HG03558 (cell line): ENCODE measurements around the gene ARHGEF11.

Experiments
- ATAC-seq: cut with Tn5 transposase; IDR thresholded peaks from one replicate; pipeline ENCODE4 v1.9.1; 2021; ENCODE audit warnings: moderate number of reproducible peaks; ENCODE audit not compliant: unreplicated experiment; ENCODE audit errors: extremely low read depth

Gene ARHGEF11

DNA sequence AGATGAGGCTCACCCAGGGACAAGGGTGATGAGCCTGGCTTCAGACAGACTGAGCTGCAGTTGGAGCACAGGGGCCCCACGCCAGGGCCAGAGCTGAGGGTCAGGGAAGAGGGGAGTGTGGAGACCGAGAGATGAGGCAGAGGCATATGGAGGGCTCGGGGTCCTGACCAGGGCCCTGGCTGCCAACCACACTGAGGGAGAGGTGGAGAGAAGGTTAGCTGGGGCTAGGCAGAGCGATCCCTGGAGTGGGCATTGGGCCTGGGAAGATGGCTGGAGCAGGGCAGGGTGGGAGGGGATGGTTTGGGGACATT, 144.0 kb downstream of the ARHGEF11 start:
- no peak for ATAC-seq

DNA sequence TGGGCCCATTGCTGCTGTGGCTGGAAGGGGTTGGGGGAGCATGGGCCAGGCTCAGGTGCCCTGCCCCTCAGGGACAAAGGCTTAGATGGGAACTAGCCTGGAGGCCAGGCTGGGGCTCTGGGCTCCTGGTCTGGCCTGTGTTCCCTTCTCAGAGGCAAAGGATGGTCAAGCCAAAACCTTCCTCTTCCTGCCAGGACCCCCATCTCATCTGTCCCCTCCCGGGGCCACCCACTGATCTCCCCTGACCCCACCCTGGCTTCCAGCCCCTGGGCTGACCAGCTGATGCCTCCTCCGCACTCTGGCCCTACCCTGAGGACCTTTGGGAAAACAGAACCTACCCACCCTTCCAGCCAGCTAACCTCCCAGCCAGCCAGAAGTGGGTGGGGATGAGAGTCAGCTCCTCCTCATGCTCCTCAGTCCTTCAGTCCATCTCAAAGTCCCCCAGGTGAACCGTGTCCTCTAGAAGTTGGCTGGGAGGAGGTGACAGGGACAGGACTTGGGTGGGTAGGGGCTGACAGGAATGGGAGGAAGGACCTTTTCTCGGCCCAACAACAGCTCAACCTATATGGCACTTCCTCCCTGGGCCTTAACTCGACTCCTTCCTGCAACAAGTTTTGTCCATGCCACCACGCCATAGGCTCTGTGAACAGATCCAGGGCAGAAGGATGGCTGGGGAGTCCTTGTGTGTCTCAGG, 144.5 kb downstream of the ARHGEF11 start:
- no peak for ATAC-seq

DNA sequence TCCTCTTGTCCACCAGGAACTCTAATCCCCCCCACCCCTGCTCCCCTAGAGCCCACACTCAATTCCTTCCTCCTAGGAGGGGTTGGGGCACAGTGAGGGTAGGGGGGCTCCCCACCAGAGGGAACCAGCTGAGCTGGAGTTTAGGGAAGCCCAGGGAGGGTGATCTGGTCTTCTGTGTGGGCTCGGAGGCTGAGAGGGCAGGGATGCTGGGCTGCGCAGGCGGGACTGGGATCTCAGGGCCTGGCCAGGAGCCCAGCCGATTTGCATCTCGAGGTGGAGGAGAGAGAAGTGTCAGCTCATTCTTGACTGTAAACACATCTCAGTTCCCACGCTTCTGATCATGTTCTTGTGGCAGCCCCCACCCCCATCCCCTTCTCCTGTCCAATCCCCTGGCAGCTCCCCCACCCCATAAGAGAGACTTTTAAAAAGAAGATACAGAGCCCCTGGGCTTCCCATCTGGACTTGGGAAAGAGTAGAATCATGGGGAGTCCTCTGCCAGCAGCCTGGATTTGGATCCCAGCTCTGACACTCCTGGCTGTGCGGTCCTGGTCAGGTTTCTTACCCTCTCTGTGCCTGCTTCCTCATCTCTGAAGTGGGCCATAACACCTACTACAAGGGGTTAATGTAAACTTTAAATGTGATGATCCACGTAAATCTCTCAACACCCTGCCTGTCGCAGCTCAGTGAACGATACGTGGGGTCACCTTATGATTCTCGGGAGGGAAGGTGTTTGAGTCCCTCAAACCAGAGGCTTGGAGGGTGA, 145.4 kb downstream of the ARHGEF11 start:
- ATAC-seq: no peak

DNA sequence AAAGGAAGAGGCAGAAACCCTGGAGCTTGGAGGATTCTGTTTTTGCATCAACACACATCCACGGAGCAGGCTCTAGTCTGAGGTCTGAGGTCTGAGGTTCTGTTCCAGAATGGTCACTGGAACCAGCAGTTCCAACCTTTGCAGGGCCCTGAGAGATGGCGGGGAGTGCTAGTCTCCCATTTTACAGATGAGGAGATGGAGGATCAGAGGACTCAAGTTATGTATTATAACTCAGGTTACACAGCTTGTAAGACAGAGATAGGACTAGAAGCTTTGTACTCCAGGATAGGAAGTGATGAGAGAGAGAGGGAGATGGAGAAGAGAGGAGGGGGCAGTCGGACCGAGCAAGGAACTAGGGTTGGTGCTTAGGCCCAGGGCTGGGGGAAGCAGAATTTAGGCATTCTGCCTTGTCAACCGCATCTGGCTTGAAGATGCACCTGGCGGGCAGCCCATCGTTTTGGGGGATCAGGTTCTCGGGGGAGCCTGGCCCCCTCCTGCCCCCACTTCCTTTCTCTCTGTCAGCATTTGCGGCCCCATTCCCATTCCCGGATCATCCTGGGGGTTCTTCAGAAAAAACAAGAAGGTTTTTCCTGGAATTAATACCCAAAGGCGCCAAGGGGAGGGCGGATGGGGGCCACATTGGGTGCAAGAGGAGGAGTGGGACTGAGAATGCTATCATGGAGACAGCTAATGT, 146.4 kb downstream of the ARHGEF11 start:
- no peak for ATAC-seq

DNA sequence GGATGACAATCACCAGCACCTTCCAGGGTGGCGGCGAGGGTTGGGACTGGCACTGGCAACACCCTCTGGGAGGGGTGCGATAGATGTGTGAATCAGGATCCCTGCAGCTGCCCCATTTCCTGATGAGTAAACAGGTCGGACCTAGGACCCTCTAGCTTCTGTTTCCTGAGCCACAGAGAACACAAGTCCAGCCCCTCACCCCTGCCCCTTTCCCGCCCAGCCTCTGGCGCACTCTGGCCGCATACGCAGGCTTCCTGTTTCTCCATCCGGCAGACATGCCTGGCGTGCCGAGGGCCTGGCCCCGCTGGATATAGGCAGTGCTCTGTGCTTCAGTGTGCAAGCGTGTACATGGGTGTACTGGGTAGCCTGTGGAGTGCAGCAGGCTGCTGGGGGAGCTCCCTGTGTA, 147.4 kb downstream of the ARHGEF11 start:
- ATAC-seq: no peak

DNA sequence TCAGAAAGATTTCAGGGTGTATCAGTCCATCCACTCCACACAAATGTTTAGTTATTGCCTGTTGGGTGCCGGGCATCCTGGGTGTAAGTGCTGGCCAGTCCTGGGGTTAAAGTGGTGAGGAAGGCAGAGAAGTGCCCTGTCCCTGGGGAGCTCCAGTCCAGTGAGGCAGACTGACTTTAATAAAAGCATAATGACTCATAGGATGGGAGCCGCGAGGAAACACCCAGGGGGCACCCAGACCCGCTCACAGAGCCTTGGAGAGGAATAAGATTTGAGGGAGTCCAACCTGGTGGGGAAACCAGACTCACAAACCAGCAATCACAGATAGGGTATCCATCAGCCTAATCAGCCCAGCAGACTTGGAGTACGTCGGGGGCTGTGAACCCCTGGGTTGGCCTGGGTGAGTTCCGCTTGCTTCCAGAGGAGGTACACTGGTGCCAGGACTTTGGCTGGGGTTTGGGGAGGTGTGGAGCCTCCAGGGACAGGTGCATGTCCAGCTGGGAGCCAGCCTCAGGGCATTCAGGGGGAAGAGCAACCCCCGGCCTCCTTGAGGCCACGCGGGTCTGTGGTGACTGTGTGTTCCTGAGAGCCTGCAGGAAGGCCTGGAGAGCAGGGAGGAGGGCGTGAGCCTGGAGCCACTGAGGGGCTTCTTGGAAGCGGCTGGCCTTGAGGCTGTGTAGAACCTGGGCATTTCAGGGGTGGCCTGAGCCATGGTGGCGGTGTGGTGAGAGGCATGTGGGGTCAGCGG, 148.3 kb downstream of the ARHGEF11 start:
- no peak for ATAC-seq

DNA sequence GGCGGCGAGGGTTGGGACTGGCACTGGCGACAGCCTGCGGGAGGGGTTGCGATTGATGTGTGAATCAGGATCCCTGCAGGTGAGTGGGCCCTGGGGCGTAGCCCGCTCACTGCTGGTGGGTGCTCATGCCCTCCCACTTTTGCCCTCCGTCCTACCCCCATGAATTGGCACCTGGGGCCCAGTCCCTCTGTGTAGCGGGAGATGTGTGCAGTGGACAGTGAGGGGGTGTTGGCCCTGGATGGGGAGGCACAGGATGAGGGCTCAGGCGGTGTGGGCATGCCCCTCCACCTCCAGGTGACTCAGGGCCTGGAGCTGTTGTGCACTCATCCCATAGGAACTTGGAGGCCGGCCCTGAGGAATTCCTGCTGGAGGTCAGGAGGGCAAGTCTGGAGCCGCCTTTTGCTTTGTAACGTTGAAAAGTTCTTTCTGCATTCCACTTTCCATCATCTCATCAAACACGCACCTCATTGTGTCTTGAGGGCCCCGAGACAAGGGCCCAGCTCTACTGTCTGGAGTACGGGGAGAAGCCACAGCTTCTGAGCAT, 149.0 kb downstream of the ARHGEF11 start:
- no peak for ATAC-seq

DNA sequence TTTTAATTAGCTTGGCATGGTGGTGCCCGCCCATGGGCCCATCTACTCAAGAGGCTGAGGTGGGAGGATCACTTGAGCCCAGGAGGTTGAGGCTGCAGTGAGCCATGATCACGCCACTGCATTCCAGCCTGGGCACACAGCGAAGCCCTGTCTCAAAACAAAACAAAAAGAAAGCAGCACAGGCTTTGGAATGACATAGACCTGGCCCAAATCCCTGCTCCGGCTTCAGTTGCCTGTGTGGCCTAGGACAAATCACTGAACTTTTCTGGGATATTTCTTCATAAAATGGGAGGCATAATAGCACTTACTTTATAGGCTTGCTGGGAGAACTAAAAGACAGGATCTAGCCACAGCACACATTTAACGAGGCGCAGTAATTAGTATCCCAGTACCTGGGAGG, 149.6 kb downstream of the ARHGEF11 start:
- no peak for ATAC-seq

DNA sequence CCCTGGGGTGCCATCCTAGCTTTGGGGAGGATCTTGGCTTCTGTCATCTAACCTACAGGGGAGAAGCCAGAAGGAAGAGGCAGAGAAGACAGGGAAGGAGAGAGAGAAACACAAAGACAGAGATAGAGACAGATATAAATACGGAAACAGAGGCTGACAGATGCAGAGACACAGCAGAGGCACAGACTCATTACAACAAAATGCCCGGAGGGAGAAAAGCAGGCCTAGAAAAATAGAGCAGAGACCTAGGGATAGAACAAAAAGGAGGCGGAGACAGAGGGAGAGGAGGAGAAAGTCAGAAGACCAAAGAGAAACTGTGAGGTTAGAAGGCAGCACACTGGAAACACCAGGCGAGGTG, 150.1 kb downstream of the ARHGEF11 start:
- ATAC-seq: no peak

DNA sequence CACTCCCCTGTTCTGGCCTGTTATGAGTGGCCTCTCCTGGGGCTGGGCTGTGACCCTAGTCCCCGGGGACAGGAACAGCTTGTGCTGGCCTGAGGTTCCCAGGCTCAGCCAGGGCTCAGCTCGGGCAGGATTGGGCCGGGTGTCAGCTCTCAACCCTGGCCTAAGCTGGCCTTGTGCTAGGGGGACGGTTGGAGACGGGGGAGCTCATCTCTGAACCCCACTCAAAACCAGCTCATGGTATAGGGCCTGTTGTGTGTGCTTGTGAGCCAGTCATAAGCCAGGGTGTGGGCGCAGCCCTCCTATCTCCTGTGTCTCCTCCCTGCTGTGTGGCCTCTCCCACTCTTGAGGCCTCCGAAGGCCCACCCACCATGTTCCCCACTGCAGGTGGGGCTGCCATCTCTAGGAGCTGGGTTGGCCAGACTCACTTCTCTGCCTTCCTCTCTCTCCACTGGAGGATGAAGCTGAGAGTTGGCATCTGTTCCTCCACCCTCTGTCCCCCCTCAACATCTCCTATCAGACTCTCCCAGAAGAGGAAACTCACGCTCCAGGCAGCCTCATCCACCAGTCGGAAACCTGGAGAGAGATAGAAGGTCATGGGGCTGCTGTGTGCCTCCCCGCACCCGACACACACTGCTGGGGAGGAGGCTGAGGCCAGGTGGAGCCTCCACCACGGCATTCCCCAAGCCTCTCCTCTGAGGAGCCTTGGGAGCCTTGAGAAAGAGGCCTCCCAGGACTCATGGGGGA, 150.7 kb downstream of the ARHGEF11 start:
- ATAC-seq: no peak

DNA sequence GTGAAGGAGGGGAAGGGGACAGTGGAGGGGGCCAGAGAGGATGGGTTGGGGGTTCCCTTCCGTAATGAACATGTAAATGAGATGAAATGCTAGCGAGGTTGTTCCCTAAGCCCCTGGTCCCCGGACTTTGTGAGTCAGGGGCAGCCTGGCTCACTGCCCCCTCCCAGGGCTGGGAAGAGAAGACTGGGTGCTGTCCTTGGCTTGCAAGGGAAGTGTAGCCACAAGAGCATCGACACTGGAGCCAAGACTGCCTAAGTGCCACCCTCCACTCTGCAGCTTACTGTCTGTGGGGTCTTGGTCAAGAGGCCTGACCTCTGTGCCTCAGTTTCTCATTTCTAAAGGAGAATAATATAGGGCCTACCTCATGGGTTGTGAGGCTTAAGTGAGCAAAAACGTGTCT, 151.5 kb downstream of the ARHGEF11 start:
- ATAC-seq: no peak

DNA sequence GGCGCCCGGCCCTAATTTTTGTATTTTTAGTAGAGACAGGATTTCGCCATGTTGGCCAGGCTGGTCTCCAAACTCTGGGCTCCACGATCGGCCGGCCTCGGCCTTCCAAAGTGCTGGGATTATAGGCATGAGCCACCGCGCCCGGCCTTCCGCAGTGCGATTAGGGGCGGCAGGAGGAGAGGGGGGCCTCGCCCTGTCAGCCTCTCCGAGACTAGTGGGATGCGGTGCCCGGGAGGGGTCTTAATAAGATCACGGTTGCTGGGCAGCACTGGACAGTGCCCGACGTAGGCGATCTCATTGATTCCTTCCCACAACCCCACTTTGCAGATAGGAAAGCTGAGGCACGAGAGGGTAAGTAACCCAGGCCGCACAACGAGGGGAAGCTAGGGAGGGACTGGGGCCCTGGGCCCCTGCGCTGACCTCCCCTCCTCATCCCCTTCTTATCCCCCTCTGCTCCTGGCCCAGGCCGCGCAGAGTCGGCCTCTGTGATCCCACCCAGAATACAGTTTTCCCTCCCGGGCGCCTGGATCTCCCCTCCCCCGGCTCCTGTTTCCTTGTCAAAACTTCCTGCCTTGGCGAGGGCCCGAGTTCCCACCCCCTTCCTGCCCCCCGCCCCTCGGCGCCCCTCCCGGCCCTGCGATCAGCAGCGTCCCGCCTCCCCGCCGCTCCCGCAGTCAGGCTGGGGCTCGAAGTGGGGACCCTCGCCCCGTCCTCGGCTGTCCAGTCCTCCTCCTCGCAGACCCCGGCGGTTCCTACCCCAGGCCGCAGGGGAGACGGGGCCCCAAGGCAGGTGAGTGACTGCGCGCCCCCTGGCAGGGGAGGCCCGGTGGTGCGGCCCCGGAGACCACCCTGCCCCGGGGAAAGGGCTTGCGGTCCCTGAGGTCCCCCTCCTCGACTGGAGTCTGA, 152.2 kb downstream of the ARHGEF11 start, which contains the start of gene PEAR1:
PEAR1 (plus strand) TSS at position 671 of the 906 bp plus-strand sequence. CDS start 10,209 bp downstream, outside the sequence.
- no peak for ATAC-seq

DNA sequence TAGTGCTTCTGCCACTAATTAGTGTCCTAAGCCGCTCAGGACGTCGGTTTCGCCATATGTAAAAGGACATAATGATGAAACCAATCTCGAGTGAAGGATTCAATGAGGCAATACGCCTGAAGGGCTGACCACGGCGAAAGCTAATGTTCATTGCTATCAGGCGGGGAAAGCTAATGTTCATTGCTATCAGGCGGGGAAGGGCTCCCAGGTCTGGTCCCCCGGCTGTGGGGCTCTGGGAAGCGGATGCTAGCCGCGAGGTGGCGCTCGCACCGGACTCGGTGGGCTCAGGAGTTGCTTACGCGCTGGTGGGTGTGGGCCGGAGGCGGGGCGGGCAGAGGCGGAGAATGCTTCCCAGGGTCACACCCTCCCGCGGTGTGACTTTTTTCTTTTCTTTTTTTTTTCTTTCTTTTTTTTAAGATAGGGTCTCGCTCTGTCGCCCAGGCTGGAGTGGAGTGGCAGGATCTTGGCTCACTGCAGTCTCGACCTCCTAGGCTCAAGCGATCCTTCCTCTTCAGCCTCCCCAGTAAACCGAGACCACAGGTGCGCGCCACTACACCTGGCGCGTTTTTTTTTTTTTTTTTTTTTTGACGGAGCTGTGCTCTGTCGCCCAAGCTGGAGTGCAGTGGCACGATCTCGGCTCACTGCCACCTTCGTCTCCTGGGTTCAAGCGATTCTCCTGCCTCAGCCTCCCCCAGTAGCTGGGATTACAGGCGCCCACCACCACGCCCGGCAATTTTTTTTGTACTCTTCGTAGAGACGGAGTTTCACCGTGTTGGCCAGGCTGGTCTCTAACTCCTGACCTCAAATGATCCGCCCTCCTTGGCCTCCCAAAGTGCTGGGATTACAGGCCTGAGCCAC, 153.1 kb downstream of the ARHGEF11 start:
- ATAC-seq: no peak

DNA sequence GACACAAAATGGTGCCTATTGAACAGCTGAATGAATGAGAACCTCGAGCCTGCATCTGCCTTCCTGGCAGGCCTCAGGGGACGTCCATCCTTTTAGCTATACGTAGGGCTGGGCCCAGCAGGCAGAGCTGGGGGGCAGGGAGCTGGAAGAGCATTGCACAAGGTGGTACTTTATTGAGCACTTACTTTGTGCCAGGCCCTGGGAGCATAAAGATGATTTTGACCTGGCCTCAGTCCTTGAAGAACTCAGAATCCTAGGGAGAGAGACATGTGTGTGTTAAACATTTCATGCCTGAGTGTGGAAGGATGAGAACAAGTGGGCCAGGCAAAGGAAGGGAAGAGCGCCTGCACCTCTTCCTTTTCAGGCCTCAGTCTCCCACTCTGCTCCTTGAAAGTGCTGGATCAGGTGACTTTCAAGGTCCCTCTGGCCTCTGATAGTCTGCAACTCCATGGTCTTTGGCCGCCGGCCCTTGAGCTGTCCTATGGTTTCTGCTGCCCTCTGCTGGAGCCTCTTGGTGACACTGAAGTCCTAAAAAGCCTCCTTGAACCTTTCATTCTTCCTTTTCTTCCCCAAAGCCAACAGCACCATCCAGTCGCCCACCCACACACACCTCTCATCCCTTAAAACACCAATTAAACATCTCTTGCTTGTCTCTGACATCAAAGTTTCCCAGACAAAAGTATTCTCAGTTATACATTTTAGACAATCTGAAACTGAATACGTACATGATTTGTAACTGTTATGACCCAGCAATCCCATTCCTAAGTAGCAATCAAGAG, 155.6 kb downstream of the ARHGEF11 start:
- ATAC-seq: no peak

DNA sequence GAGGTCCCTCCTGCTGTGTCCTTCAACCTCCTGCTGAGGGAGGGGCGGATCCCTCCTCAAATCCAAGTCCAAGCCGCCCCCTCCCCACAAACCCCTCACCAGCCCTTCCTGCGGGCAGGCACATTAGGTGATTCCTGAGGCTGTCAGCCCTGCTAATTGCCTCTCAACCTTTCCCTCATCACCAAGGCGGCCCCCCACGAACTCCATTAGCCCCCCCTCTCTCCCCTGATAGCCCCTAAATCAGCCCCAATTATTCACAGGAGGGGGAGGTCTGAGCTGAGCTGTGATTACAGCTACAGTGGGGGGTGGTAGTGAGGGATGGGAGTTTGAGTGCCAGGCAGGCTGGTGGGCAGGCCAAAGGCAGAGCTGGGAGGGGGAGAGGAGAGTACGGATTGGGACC, 157.8 kb downstream of the ARHGEF11 start:
- ATAC-seq: no peak

DNA sequence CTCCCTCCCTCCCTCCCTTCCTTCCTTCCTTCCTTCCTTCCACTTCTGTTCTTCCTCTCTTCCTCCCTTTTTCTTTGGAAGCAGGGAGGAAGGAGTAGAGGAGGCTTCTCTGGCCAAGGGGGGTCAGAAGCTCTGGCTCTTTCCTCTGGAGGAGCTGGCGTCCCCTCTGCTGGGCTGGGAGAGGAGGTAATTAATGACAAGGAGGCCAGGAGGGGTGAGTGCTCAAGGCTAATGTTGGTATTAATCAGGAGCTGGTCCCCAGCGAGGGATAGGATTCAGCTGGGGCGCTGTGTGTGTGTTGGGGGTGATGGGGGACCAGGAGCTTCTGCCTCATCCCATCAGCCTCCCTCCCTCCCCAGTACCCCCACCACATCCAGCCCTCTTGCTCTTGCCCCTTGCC, 158.2 kb downstream of the ARHGEF11 start:
- no peak for ATAC-seq

DNA sequence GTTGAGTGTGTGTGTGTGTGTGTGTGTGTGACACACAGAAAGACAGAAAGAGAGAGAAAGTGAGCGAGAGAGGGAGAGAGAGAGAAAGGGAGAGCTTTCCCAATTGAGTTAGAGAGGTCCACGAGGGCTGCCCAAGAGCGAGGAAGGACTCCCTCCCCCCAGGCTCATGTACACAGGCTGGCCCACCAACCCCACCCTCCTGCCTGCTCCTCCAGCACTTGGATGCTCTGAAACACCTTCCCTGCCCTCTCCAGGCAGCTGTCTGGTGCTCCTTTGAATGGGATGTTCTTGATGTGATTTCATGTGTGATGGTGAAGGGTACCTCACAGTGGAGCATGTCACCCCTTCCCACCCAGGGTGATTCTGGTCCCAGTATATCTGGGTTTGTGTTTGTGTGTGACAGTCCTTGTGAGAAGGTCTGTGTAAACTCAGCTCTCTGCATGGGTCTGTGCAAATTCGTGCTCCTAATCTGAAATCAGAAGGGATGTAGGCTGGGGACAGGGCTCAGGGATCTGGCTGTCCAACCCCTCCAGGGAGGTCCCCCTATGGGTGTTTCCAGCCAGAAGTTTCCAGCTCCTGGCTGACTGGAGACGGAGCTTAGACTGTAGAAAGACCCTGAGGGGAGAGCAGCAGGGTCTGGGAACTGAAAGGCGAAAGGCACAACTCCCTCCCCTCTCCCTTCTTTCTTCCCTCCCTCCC, 158.8 kb downstream of the ARHGEF11 start:
- no peak for ATAC-seq
